GM08714 (cell line): Measurements from ENCODE around the gene CNIH2.
"Not testable (repeated sequence)": the region's sequence is repeated elsewhere in the genome, so short reads cannot be mapped to it uniquely, and the experiment has no call there.

ENCODE experiments used
- H3K4me3 ChIP-seq: fragments of 200-500 bp; sonication (Bioruptor generic); 2 replicates; pipeline ENCODE4 v1.5.1; 2014; ENCODE audit warnings: mild to moderate bottlenecking, low read length, inconsistent platforms
- ZNF274 ChIP-seq: IDR thresholded peaks from 2 replicates; pipeline ENCODE4 v1.6.1; 2012; ENCODE audit warnings: mild to moderate bottlenecking, low read depth, low read length

CNIH2 gene

GRCh38 chr11:66315921-66316811 is 38.2 kb downstream of the CNIH2 start:
- H3K4me3 ChIP-seq, result no peak overlapping the region
- TF ChIP-seq ZNF274, result no peak

GRCh38 chr11:66316849-66317251 is 38.9 kb downstream of the CNIH2 start, which contains the start of gene CD248:
CD248 (minus strand) TSS chr11:66317044; CDS start chr11:66317027, 17 bp downstream.
- no peak for TF ChIP-seq ZNF274
- H3K4me3 ChIP-seq, result no peak within 1 kb of the TSS; the same call in 1 of the 2 replicates

GRCh38 chr11:66317322-66317722 is 39.3 kb downstream of the CNIH2 start:
- H3K4me3 ChIP-seq, result no peak overlapping the region; the same call in 1 of the 2 replicates
- TF ChIP-seq ZNF274, result no peak

- TF ChIP-seq ZNF274, result no peak
Measured at GRCh38 chr11:66317723-66318599, 40.0 kb downstream of the CNIH2 start.

GRCh38 chr11:66318600-66318970 is 40.6 kb downstream of the CNIH2 start:
- TF ChIP-seq ZNF274, result no peak
- H3K4me3 ChIP-seq, result no peak overlapping the region

More at GRCh38 chr11:66317723-66318599, 40.0 kb downstream of the CNIH2 start:
- no peak overlapping the region; the same call in 1 of the 2 replicates for H3K4me3 ChIP-seq

- H3K4me3 ChIP-seq, result not testable (repeated sequence)
Measured at GRCh38 chr11:66320289-66320688, 42.3 kb downstream of the CNIH2 start.

GRCh38 chr11:66320748-66321147 is 42.8 kb downstream of the CNIH2 start:
- H3K4me3 ChIP-seq, result not testable (repeated sequence)

GRCh38 chr11:66321606-66322005 is 43.6 kb downstream of the CNIH2 start:
- H3K4me3 ChIP-seq, result no peak overlapping the region
- TF ChIP-seq ZNF274, result no peak

GRCh38 chr11:66322732-66323427 is 44.9 kb downstream of the CNIH2 start:
- no peak overlapping the region for H3K4me3 ChIP-seq
- TF ChIP-seq ZNF274, result no peak

GRCh38 chr11:66323684-66324083 is 45.7 kb downstream of the CNIH2 start:
- H3K4me3 ChIP-seq, result no peak overlapping the region
- no peak for TF ChIP-seq ZNF274

- TF ChIP-seq ZNF274, result no peak
Measured at GRCh38 chr11:66324664-66325063, 46.7 kb downstream of the CNIH2 start.

GRCh38 chr11:66325263-66325671 is 47.3 kb downstream of the CNIH2 start:
- no peak for TF ChIP-seq ZNF274
- H3K4me3 ChIP-seq, result no peak overlapping the region

More at GRCh38 chr11:66324664-66325063, 46.7 kb downstream of the CNIH2 start:
- no peak overlapping the region for H3K4me3 ChIP-seq

- TF ChIP-seq ZNF274, result no peak
- no peak overlapping the region for H3K4me3 ChIP-seq
Measured at GRCh38 chr11:66326261-66327111, 48.5 kb downstream of the CNIH2 start.
